Measurements from ENCODE around the gene CYLD.

The CYLD gene

DNA sequence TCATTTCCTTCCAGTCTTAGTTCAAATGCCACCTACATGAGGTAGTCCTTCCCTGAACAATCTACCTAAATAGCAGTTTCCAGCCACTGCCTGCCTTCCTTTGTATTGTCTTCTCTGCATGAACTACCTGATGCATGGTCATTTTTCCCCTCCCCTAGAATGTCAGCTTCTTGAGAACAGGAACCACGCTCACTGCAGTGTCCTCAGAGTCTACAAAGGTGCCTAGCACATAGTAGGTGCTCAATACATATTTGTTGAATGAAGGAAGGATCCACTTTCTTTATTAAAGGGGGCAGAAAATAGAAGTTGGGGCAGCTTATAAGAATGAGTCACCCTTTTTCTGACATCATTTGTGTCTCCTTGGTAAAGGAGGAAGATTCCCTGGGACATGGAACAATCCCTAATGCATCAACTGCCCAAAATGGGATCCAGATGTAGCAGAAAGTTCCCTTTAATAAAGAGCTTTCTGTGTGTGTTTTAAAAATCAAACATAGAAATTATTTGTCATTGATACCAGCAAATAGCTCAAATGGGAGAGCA is 4.4 kb upstream of the CYLD start:
- H3K27me3 Mint-ChIP-seq, result no peaks in the 10 kb centered on the region
- no peak for ATAC-seq (replicated peaks)
- no peak overlapping the region for H3K27ac Mint-ChIP-seq
- no peaks in the 10 kb centered on the region for H3K9me3 Mint-ChIP-seq
- H3K4me1 Mint-ChIP-seq (ENCODE audit: low read depth in 2 of 2), result peaks cover 9 to 13% of the 10 kb centered on the region in 2 donors
- DNase-seq, result no peak
- no peak overlapping the region for H3K4me3 Mint-ChIP-seq
- H3K36me3 Mint-ChIP-seq (ENCODE audit: insufficient read depth), result peaks cover 15% of the 10 kb centered on the region

DNA sequence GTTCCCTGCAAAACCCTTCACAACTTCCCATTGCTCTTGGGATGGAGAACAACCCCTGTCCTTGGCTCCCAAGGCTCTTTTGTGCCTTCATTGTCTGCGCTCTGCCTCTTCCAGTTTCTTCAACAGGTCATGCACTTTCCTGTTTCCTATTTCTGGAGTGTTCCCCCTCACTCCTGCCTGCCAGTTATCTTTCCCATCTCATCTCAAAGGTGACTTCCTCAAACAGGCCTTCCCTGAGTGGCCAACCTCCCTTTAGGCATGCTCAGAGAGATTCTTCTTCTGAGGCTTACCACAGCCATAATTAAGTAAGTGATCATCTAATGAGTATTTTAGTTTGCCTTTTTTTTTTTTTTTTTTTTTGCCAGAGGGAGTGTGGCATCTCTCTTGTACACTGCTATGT is 2.9 kb upstream of the CYLD start:
- no peak for ATAC-seq (replicated peaks)
- DNase-seq, result no peak
- Mint-ChIP-seq H3K4me1 (ENCODE audit: low read depth in 2 of 2) (peaks cover 13 to 20% of the 10 kb centered on the region in 2 donors), H3K27ac (peak overlapping the region in 1 of 2 donors; percentile 89), H3K36me3 (ENCODE audit: insufficient read depth) (peaks cover 18% of the 10 kb centered on the region), H3K9me3 (no peaks in the 10 kb centered on the region), H3K27me3 (no peaks in the 10 kb centered on the region), H3K4me3 (no peak overlapping the region)

DNA sequence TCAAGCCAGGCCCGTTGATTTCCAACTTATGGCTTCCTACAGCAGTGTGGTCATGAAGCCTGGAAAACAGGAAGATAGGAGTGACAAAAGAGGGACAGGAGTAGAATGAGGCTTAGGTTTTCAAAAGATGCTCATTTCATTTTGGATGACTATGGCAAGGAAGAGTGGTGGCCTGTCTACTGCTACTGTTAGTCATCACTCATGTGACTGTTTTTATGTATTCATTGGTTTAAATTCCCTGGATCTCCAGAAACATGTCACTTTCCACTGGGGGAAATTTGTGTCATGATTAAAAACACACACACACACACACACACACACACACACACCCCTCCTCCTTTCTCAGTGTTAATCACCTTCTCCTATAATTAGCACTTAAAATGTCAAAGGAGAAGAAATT is 1.1 kb upstream of the CYLD start:
- H3K36me3 Mint-ChIP-seq (ENCODE audit: insufficient read depth), result peaks cover 29% of the 10 kb centered on the region
- peaks cover 30 to 36% of the 10 kb centered on the region in 2 donors for H3K4me1 Mint-ChIP-seq (ENCODE audit: low read depth in 2 of 2)
- peak overlapping the region; percentile 88 to 92 for H3K4me3 Mint-ChIP-seq
- H3K27ac Mint-ChIP-seq, result peak overlapping the region; percentile 96 to 98
- no peaks in the 10 kb centered on the region for H3K27me3 Mint-ChIP-seq
- no peaks in the 10 kb centered on the region for H3K9me3 Mint-ChIP-seq
- ATAC-seq (replicated peaks) (no peak), DNase-seq (no peak)

DNA sequence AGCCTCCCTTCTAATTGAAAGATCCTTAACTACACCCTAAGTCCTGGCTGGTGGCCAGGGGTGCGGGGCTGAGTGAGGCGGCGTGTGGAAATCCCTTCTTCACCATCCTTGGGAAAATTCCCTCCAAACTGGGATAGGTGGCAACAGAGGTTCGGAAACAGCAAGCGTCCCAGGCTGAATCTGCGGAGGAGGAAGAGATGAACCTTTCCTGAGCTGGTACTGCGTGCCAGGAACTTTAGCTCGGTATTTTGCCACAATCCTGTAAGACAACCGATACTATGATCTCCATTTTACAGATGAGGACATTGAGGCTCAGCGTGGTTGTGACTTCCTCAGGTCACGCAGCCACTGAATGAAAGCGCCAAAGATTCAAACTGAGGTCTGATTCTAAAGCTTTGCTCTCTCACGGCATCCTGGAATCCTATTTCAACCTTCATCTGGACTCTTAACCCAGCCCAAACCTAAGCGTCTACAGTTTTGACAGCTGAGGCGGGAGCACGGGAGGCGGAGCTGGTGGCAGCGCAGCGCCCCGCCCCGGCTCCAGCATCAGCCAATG is 583 bp upstream of the CYLD start:
- H3K36me3 Mint-ChIP-seq (ENCODE audit: insufficient read depth), result peaks cover 29% of the 10 kb centered on the region
- H3K9me3 Mint-ChIP-seq, result no peaks in the 10 kb centered on the region
- peak overlapping the region; percentile 88 to 92 for H3K4me3 Mint-ChIP-seq
- ATAC-seq (replicated peaks), result no peak
- no peak for DNase-seq
- peak overlapping the region; percentile 96 to 98 for H3K27ac Mint-ChIP-seq
- H3K4me1 Mint-ChIP-seq (ENCODE audit: low read depth in 2 of 2), result peaks cover 32 to 36% of the 10 kb centered on the region in 2 donors
- H3K27me3 Mint-ChIP-seq, result no peaks in the 10 kb centered on the region

DNA sequence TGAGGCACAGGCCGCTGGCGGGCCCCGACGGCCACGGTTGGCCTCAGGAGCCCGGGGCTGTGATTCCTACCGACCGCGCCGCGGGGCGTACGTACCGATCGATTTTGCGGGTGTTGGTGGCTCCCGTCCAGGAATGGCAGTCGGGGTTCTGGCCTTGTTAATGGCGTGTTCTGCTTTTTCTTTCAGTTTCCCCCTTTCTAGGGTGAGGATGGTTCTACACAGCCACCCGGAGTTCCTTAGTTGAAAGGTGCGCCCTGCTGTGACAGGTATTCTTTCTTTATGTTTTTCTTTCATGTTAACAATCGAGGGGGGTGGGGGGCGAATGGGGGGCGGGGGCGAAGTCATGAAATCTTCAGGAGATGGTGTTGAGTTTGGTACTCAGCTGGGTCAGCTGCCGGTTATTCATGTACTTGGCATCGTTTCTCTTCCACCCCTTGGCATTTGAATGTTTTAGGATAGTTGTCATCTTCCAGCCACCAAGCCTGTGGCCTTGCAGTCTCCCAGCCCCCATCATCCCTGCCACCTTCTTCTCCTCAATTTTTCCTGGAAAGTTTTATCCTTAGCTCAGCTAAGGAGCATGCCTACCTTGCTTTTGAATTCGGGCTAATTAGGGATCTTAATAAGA is 802 bp downstream of the CYLD start:
- DNase-seq (peak; percentile 59 to 69 (median 62)), ATAC-seq (replicated peaks) (peak; percentile 15)
- no peaks in the 10 kb centered on the region for H3K9me3 Mint-ChIP-seq
- peak overlapping the region; percentile 96 to 98 for H3K27ac Mint-ChIP-seq
- peaks cover 40 to 44% of the 10 kb centered on the region in 2 donors for H3K4me1 Mint-ChIP-seq (ENCODE audit: low read depth in 2 of 2)
- H3K27me3 Mint-ChIP-seq, result no peaks in the 10 kb centered on the region
- peak overlapping the region; percentile 88 to 92 for H3K4me3 Mint-ChIP-seq
- H3K36me3 Mint-ChIP-seq (ENCODE audit: insufficient read depth), result peaks cover 36% of the 10 kb centered on the region

DNA sequence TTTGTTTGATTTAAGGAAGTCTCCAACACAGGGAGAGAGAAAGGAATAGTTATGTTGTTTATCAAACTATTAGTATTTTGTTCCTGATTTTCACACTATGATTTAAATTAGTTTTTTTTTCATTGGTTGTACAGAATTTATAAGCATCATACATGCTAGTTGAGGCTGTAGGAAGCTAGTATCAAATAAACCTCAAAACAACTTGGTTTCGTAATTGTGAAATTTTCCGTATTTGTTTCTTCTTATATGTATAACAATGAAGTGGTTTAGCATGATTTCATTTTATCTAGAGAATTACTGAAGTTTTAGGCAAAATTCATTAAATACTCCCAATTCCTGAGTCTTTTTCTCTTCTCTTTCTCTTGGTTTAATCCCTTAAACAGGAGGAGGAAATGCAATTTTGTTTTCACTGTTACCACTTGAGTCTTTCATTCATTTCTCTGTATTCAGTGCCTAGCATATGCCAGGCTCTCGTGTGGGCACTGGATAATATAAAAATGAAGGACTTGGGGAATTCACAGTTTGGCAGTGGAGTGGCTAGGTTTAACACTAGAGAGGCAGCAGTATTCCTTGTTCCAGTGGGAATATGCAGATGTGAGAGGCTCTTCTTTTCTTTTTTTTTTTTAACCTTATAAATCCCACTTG is 1.8 kb downstream of the CYLD start:
- peak overlapping the region; percentile 88 to 92 for H3K4me3 Mint-ChIP-seq
- H3K27ac Mint-ChIP-seq, result peak overlapping the region; percentile 96 to 98
- DNase-seq (no peak), ATAC-seq (replicated peaks) (no peak)
- H3K36me3 Mint-ChIP-seq (ENCODE audit: insufficient read depth), result peaks cover 42% of the 10 kb centered on the region
- no peaks in the 10 kb centered on the region for H3K9me3 Mint-ChIP-seq
- H3K4me1 Mint-ChIP-seq (ENCODE audit: low read depth in 2 of 2), result peaks cover 42 to 46% of the 10 kb centered on the region in 2 donors
- no peaks in the 10 kb centered on the region for H3K27me3 Mint-ChIP-seq

DNA sequence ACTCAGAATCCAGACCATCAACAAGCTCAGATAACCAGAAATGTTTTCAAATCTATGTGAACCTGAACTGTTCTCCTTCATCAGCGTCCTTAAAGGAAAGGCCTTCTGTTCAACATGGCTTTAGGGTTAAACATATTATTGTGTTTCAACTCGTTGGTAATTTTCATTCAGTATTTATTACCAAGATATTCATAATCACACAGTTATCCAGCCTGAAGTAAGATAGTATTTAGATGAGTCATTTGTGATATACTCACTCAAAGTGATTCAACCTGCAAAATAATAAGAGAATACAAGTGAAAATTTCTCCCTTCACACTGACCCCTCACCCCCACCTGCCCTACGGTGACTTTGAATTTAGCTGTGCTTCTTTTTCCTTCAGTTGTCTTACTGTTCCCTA is 3.0 kb downstream of the CYLD start:
- Mint-ChIP-seq H3K9me3 (no peaks in the 10 kb centered on the region), H3K4me3 (peak overlapping the region; percentile 88 to 92), H3K27me3 (no peaks in the 10 kb centered on the region), H3K27ac (peak overlapping the region; percentile 96 to 98), H3K36me3 (ENCODE audit: insufficient read depth) (peaks cover 52% of the 10 kb centered on the region), H3K4me1 (ENCODE audit: low read depth in 2 of 2) (peaks cover 48 to 50% of the 10 kb centered on the region in 2 donors)
- ATAC-seq (replicated peaks) (no peak), DNase-seq (no peak)

DNA sequence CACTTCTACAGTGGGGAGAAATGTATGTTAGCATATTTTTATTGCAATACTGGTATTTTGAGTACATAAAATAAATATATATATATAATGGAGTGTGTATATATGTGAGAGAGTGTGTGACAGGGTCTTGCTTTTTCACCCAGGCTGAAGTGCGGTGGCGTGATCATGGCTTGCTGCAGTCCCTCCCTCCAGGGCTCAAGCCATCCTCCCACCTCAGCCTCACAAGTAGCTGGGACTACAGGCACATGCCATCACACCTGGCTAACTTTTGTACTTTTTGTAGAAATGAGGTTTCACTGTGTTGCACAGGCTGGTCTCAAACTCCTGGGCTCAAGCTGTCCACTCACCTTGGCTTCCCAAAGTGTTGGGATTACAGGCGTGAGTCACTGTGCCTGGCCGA is 4.1 kb downstream of the CYLD start:
- Mint-ChIP-seq H3K4me1 (ENCODE audit: low read depth in 2 of 2) (peaks cover 45 to 47% of the 10 kb centered on the region in 2 donors), H3K27me3 (no peaks in the 10 kb centered on the region), H3K36me3 (ENCODE audit: insufficient read depth) (peaks cover 61% of the 10 kb centered on the region), H3K9me3 (no peaks in the 10 kb centered on the region), H3K27ac (peak overlapping the region; percentile 60 to 98), H3K4me3 (peak overlapping the region; percentile 88 to 92)
- ATAC-seq (replicated peaks) (no peak), DNase-seq (no peak)

DNA sequence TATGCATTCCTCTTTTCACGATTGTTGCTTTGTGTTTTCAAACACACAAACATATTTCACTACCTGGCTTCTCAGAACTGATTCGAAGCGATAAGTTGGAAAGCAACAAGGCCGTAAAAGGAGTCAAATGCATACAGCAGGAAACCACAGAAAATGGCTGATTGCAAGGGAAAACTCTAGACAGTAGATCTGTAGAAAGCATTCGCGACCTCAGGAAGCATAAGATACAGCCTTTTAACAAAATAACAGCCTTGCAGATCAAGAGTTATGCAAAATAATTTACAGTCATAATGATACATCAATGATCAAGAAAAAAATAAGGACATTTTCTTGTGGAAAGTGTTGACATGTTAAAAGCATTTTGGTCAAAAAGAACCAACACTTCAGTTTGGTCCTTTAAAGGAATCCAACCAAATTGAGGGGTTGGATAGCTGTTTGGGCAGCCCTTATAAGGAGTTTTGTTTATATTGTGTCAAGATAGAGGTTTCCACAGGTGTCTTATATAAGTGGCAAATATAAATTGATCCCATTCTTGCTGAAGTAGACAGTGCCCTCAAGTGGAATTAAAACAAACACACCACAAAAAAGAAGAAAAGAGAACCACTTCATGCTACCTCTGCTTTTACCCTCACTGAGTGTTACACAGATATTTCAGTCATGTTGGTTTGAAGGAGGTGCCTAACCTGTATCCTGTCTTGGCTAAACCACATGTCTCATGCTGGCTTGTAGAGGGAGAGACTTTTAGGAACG is 5.5 kb downstream of the CYLD start:
- ATAC-seq (replicated peaks), result peak; percentile 72
- peaks cover 43 to 48% of the 10 kb centered on the region in 2 donors for H3K4me1 Mint-ChIP-seq (ENCODE audit: low read depth in 2 of 2)
- H3K27me3 Mint-ChIP-seq, result no peaks in the 10 kb centered on the region

DNA sequence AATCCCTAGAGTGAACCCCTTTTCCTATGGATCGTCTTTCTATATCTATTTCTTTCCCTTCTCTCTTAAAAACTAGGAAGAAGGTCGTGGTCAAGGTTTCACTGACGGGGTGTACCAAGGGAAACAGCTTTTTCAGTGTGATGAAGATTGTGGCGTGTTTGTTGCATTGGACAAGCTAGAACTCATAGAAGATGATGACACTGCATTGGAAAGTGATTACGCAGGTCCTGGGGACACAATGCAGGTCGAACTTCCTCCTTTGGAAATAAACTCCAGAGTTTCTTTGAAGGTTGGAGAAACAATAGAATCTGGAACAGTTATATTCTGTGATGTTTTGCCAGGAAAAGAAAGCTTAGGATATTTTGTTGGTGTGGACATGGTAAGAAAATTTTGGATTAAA is 9.6 kb downstream of the CYLD start:
- DNase-seq (no peak), ATAC-seq (replicated peaks) (no peak)
- Mint-ChIP-seq H3K4me3 (no peak overlapping the region), H3K36me3 (ENCODE audit: insufficient read depth) (peaks cover 87% of the 10 kb centered on the region), H3K27ac (no peak overlapping the region), H3K9me3 (no peaks in the 10 kb centered on the region), H3K4me1 (ENCODE audit: low read depth in 2 of 2) (peaks cover 35 to 48% of the 10 kb centered on the region in 2 donors), H3K27me3 (no peaks in the 10 kb centered on the region)

More for the DNA sequence above, 5.5 kb downstream of the CYLD start:
- peak; percentile 11 to 26 (median 14) for DNase-seq
- Mint-ChIP-seq H3K4me3 (peak overlapping the region; percentile 76 to 88), H3K36me3 (ENCODE audit: insufficient read depth) (peaks cover 66% of the 10 kb centered on the region), H3K27ac (peak overlapping the region; percentile 88 to 89), H3K9me3 (no peaks in the 10 kb centered on the region)

DNA sequence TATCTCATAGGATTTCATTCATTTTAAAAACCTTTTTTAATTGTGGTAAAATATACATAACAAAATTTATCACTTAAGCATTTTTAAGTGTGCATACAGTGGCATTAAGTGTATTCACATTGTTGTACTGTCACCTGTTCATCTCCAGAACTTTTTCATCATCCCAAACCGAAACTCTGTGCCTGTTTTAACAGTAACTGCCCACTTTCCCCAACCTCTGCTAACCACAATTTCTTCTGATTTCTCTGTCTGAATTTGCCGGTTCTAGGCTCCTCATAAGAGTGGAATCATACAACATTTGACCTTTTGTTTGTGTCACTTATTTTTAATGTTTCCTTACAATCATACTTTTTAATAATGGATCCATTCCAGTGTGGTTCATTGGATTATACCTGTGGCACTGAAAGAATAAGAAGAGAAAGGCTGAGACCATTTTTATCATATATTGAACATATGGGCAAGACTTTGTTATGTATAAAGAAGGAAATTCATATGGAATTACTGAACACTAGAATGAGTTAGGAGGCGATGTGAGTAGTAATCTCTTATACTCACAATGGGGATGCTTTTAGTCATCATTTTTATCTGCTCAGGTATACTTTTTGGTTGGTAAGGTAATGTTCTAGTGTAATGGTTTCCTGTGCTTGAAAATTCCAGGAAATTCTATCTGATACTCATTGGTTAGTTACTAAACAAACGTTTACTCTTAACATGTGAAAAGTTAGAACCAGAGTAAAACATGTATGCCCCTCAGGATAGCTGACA is 10.8 kb downstream of the CYLD start:
- H3K36me3 Mint-ChIP-seq (ENCODE audit: insufficient read depth), result peaks cover 90% of the 10 kb centered on the region
- ATAC-seq (replicated peaks) (no peak), DNase-seq (no peak)
- peak overlapping the region; percentile 15 to 42 for H3K27ac Mint-ChIP-seq
- H3K9me3 Mint-ChIP-seq, result no peaks in the 10 kb centered on the region
- no peaks in the 10 kb centered on the region for H3K27me3 Mint-ChIP-seq
- H3K4me3 Mint-ChIP-seq, result peak overlapping the region; percentile 5 to 40
- peaks cover 27 to 47% of the 10 kb centered on the region in 2 donors for H3K4me1 Mint-ChIP-seq (ENCODE audit: low read depth in 2 of 2)

DNA sequence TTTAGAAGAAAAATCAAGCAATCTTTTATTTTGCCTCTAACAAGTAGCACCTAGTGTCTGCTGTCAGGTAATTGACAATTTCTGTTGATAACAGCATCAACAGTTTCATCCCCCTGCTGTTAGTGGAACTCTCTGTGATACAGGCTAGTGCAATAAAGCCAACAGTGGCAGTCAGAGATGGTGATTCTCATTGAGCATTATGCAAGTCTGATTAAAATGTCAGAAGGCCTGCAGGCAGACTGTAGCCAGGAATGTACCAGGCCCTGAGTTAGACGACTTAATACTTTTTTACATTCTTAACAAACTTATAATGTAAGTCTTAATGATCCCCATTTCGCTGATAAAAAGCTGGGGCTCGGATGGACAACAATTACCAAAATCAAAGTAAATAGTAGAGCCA is 14.6 kb downstream of the CYLD start:
- Mint-ChIP-seq H3K4me3 (no peak overlapping the region), H3K27me3 (no peaks in the 10 kb centered on the region), H3K9me3 (no peaks in the 10 kb centered on the region), H3K27ac (no peak overlapping the region), H3K4me1 (ENCODE audit: low read depth in 2 of 2) (peaks cover 32 to 64% of the 10 kb centered on the region in 2 donors), H3K36me3 (ENCODE audit: insufficient read depth) (peaks cover 84% of the 10 kb centered on the region)
- no peak for ATAC-seq (replicated peaks)
- DNase-seq, result no peak

DNA sequence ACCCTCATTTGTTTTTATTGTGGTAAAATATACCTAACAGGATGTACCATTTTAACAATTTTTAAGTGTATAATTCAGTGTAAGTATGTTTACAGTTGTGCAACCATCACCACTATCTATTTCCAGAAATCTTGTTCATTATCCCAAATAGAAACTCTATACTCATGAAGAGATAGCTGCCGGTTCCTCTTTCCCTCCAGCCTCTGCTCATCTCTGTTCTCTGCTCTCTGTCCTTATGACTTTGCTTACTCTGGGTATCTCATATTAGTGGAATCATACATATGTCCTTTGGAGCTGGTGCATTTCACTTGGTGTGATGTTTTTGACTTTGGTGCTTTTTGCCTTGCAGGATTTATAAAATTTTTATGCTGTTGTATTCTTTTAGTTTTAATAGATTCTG is 19.4 kb downstream of the CYLD start:
- no peaks in the 10 kb centered on the region for H3K27me3 Mint-ChIP-seq
- ATAC-seq (replicated peaks) (no peak), DNase-seq (no peak)
- peaks cover 46 to 80% of the 10 kb centered on the region in 2 donors for H3K4me1 Mint-ChIP-seq (ENCODE audit: low read depth in 2 of 2)
- H3K27ac Mint-ChIP-seq, result peak overlapping the region in 1 of 2 donors; percentile 11
- no peaks in the 10 kb centered on the region for H3K9me3 Mint-ChIP-seq
- H3K36me3 Mint-ChIP-seq (ENCODE audit: insufficient read depth), result peaks cover 81% of the 10 kb centered on the region
- peak overlapping the region; percentile 7 to 69 for H3K4me3 Mint-ChIP-seq

All from effector memory CD8-positive, alpha-beta T cell (primary cell).